Activated CD4-positive, alpha-beta memory T cell treated with anti-CD3 and anti-CD28 coated beads for 36 hours (primary cell): ENCODE results near the gene TRA2A. TPM values are rescaled to one million over a fixed set of nuclear protein-coding genes. Genes with fewer than 3 reads are reported as not detected.

ENCODE experiments used
- CTCF ChIA-PET: fragments of 350-600 bp; sonication (Branson Sonifier 250); formaldehyde crosslinking; loops from one replicate; lab custom pipeline; 2021; ENCODE audit warnings: antibody characterized with exemption, inconsistent platforms; lab: Charles Lee
- POLR2A ChIA-PET: fragments of 350-600 bp; sonication (Branson Sonifier 250); formaldehyde crosslinking; loops from one replicate; lab custom pipeline; 2021; ENCODE audit warnings: antibody characterized with exemption; lab: Charles Lee
- DNase-seq: peaks from one replicate; pipeline ENCODE4 v3.0.0-alpha.2; 2020
- H3K27ac Mint-ChIP-seq: one replicate; pipeline ENCODE4 v1.8.0; 2021; ENCODE audit warnings: mixed read lengths
- H3K27me3 Mint-ChIP-seq: one replicate; pipeline ENCODE4 v1.8.0; 2021; ENCODE audit warnings: mixed read lengths
- H3K36me3 Mint-ChIP-seq: one replicate; pipeline ENCODE4 v1.8.0; 2021; ENCODE audit warnings: mixed read lengths
- H3K4me1 Mint-ChIP-seq: one replicate; pipeline ENCODE4 v1.8.0; 2021; ENCODE audit warnings: low read depth, mixed read lengths
- H3K4me3 Mint-ChIP-seq: one replicate; pipeline ENCODE4 v1.8.0; 2021; ENCODE audit warnings: mild to moderate bottlenecking, mixed read lengths
- H3K9me3 Mint-ChIP-seq: one replicate; pipeline ENCODE4 v1.8.0; 2021; ENCODE audit warnings: mixed read lengths
- intact Hi-C: fragments of 100-400 bp; cut with micrococcal nuclease; formaldehyde crosslinking; loops from one replicate; pipeline ENCODE4 v1.15.1; 2023
- total RNA-seq, 2 experiments: library from RNA; stranded (reverse); gene quantifications; one replicate each; pipeline ENCODE4 v1.2.3, GENCODE V29; 2021

The TRA2A gene
- total RNA-seq, 2 experiments from 2014 or later: 75.4 to 77.8 TPM

- Mint-ChIP-seq H3K27ac (no peak overlapping the region), H3K4me1 (peaks cover 21% of the 10 kb centered on the region), H3K4me3 (no peak overlapping the region), H3K36me3 (peaks cover 2% of the 10 kb centered on the region), H3K9me3 (no peaks in the 10 kb centered on the region), H3K27me3 (peaks cover 54% of the 10 kb centered on the region)
- intact Hi-C loops: loop anchor here (2.0 kb wide), 2 partner anchors 103 to 295 kb away; no protein-coding TSS in a partner anchor
- POLR2A ChIA-PET: no interaction called here
- CTCF ChIA-PET: no interaction called here
- no peak for DNase-seq
These were observed 56.3 kb downstream of the TRA2A start for GRCh38 chr7:23475576-23475839.

DNA sequence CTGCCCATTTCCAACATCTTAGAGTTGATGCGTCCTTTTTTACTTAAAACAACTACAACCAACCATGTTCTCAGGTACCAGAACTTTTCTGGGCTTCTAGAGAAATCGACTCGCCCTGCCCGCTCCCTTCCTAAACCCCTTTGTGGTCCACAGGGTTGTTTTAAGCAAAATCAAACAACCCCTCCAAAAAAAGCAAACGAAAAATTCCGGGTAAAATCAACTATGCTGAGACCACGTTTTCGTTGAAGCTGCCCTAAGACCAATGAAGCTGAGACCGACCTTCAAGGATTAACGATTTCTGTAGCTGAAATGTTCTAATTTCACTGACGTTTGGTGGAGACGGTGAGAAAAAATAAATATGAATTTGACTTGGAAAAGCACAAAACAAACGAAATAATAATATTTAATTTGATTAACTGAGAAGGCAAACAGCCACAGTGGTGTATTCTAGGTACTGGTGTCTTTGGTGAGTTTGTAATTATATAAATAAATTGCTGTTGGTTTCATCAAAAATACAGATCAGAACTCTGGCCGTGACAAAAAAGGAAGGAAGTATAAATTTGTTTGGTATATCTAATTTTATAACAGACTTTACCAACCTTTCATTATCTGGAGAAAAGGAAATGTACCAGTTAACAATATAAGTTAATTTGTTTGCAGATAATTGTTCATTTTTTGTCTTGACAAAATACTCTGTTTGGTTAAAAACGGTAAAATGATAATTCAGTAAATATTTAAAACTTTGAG, 56.8 kb downstream of the TRA2A start:
- Mint-ChIP-seq H3K36me3 (peaks cover 2% of the 10 kb centered on the region), H3K4me3 (peak overlapping the region; percentile 63), H3K27ac (no peak overlapping the region), H3K4me1 (peaks cover 26% of the 10 kb centered on the region), H3K27me3 (peaks cover 57% of the 10 kb centered on the region), H3K9me3 (no peaks in the 10 kb centered on the region)
- intact Hi-C loops: loop anchor here (2.0 to 5.0 kb wide), 3 partner anchors 102 to 294 kb away; partner anchors contain the start of gene CCDC126
- POLR2A ChIA-PET: no interaction called here
- CTCF ChIA-PET: interaction anchor here (0.7 kb wide), 1 partner anchor 202 kb away, joined by 4 read pairs; no protein-coding TSS in a partner anchor
- no peak for DNase-seq

DNA sequence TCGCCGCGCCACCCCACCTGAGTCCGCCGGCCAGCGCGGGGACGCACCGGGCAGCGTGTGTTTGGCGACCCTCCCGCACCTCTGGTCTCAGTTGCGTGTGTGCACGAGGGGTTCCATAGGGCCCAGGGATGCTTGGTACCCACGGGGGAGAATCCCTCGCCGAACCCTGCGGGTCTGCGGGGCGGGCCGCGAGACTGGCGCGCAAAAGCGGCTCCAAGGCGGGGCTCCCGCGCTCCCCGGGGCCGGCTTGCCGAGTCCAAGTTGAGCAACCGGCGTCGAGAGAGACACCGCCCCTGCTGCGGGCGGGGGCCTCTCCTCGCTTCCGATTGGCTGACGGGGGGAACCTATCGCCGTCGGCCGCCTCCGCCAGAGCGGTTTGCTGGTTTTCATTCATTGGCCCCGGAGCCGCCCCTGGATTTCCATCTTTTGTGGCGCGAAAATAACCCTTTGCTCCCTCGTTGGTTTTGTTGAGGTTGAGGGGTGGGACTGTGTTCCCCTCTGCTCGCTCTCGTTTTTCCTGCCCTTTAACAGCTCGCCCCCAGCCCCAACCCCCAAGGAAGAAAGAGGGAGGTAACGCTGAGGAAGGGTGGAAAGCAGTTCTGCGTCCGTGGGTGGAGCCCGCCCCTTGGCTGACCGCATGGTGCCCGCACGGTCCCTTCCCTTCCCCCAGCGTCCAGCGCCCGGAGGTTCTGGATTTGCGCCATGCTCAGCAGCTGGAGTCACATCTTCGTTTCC, 57.5 kb downstream of the TRA2A start:
- ChIA-PET POLR2A (interaction anchor here (0.5 kb wide), 1 partner anchor 61 kb away, joined by 3 read pairs; no protein-coding TSS in a partner anchor), CTCF (interaction anchor here (0.7 to 2.0 kb wide), 2 partner anchors 201 kb away, joined by 4 to 10 read pairs; no protein-coding TSS in a partner anchor)
- no peaks in the 10 kb centered on the region for H3K9me3 Mint-ChIP-seq
- H3K36me3 Mint-ChIP-seq: peaks cover 2% of the 10 kb centered on the region
- DNase-seq: peak; percentile 91
- H3K27me3 Mint-ChIP-seq: peaks cover 60% of the 10 kb centered on the region
- peak overlapping the region; percentile 42 for H3K27ac Mint-ChIP-seq
- intact Hi-C loops: loop anchor here (2.0 to 5.0 kb wide), 3 partner anchors 101 to 293 kb away; partner anchors contain the start of gene CCDC126
- peaks cover 27% of the 10 kb centered on the region for H3K4me1 Mint-ChIP-seq
- H3K4me3 Mint-ChIP-seq: peak overlapping the region; percentile 63

GRCh38 chr7:23473844-23474093, 58.0 kb downstream of the TRA2A start:
- H3K27me3 Mint-ChIP-seq: peaks cover 59% of the 10 kb centered on the region
- ChIA-PET POLR2A (no interaction called here), CTCF (interaction anchor here (1.1 to 2.0 kb wide), 2 partner anchors 197 to 200 kb away, joined by 3 to 10 read pairs; no protein-coding TSS in a partner anchor)
- peaks cover 2% of the 10 kb centered on the region for H3K36me3 Mint-ChIP-seq
- H3K27ac Mint-ChIP-seq: no peak overlapping the region
- H3K4me1 Mint-ChIP-seq: peaks cover 28% of the 10 kb centered on the region
- H3K9me3 Mint-ChIP-seq: no peaks in the 10 kb centered on the region
- H3K4me3 Mint-ChIP-seq: peak overlapping the region; percentile 63
- intact Hi-C loops: loop anchor here (2.0 to 5.0 kb wide), 3 partner anchors 101 to 293 kb away; partner anchors contain the start of gene CCDC126
- DNase-seq: no peak

DNA sequence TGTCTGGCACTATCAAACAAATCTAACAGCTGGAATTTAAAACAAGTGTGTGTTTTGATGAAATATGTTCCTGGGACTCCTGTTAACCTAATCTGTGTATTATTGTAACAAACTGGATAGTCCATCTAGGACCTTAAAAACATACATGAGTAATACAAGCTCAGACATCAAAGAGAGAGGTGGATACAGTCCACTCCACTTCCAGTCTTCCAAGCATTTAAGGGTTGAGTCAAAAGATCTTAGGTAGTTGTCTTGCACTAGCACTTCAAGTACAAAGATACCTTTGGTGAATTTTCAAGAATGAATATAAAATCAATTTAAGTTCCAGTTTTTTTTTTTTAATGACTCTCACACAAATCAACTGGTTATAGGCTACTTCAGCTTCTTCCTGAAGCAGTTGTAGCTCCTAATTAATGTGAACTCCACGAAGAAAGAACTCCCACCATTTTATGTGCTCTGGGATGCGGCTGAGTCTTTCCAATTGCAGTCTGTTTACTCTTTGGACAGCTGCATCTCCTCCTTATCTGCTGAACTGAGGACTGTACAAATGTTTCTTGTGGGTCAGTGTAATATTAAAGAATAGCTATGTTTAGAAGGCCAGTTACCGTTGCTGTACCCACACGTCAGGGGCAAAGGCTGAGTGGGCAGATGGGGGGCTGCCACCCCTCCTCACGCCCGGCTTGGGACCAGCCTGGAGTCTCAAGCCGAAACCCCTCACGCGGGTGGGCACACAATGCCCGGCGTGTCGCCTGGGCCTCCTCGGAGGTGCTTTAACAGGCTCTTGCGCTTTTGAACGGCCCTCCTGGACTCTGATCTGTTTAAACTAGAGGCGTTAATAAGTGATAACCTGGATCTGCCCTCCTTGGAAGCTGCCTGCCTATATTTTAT, 58.6 kb downstream of the TRA2A start:
- Mint-ChIP-seq H3K27ac (no peak overlapping the region), H3K4me3 (peak overlapping the region; percentile 47), H3K4me1 (peaks cover 32% of the 10 kb centered on the region), H3K36me3 (peaks cover 2% of the 10 kb centered on the region), H3K27me3 (peaks cover 58% of the 10 kb centered on the region), H3K9me3 (no peaks in the 10 kb centered on the region)
- intact Hi-C loops: loop anchor here (5.0 kb wide), 1 partner anchor 124 kb away; the partner anchor contains the start of gene CCDC126
- CTCF ChIA-PET: interaction anchor here (0.7 to 2.0 kb wide), 4 partner anchors 10 to 200 kb away, joined by 3 to 11 read pairs (median 7); no protein-coding TSS in a partner anchor
- POLR2A ChIA-PET: interaction anchor here (0.6 kb wide), 1 partner anchor 20 kb away, joined by 4 read pairs; no protein-coding TSS in a partner anchor
- DNase-seq: no peak

DNA sequence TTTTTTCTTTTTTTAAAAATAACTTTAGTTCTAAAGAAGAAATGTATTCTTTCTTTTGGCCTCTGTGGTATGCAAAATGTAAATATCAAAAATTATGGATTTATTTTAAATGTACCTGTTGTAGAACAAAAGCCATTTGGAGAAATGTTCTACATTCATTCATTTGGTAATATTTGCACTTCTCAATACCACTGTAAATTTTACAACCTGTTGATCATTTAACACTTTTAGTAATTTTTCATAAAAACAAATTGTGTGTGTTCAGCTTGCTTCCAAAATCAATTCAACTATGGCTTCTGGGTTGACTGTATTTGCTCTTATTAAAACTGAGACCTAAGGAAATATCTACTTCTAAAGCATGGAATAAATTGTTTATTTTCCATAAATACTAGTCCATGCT, 59.2 kb downstream of the TRA2A start:
- ChIA-PET POLR2A (interaction anchor here (0.6 kb wide), 1 partner anchor 21 kb away, joined by 4 read pairs; no protein-coding TSS in a partner anchor), CTCF (interaction anchor here (0.7 to 2.0 kb wide), 3 partner anchors 9 to 199 kb away, joined by 4 to 11 read pairs (median 10); no protein-coding TSS in a partner anchor)
- no peak for DNase-seq
- peaks cover 38% of the 10 kb centered on the region for H3K4me1 Mint-ChIP-seq
- peaks cover 2% of the 10 kb centered on the region for H3K36me3 Mint-ChIP-seq
- peak overlapping the region; percentile 12 for H3K4me3 Mint-ChIP-seq
- H3K9me3 Mint-ChIP-seq: no peaks in the 10 kb centered on the region
- peaks cover 64% of the 10 kb centered on the region for H3K27me3 Mint-ChIP-seq
- intact Hi-C loops: loop anchor here (5.0 kb wide), 1 partner anchor 125 kb away; the partner anchor contains the start of gene CCDC126
- H3K27ac Mint-ChIP-seq: no peak overlapping the region

DNA sequence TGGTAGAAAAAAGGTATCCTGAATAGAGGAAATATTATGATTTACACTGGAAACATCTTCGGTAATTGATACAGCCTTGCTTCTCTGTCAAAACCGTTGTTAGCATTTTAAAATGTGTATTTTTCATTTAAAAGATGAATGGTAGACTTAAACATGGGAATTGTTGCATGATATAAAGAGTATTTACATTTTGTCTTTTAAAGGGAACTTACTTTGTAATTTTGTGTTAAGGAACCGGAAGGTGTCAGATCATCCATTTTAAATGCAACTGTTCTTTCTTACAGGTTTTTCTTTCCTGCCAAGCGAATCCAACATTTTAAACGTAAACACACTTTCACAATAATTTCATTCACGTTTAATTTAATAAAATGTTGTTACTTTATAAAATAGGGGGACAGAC, 59.7 kb downstream of the TRA2A start:
- H3K27me3 Mint-ChIP-seq: peaks cover 66% of the 10 kb centered on the region
- ChIA-PET POLR2A (no interaction called here), CTCF (interaction anchor here (1.6 to 2.0 kb wide), 2 partner anchors 9 to 199 kb away, joined by 10 to 11 read pairs; no protein-coding TSS in a partner anchor)
- peaks cover 2% of the 10 kb centered on the region for H3K36me3 Mint-ChIP-seq
- no peaks in the 10 kb centered on the region for H3K9me3 Mint-ChIP-seq
- no peak for DNase-seq
- H3K4me3 Mint-ChIP-seq: no peak overlapping the region
- intact Hi-C loops: loop anchor here (5.0 kb wide), 1 partner anchor 125 kb away; the partner anchor contains the start of gene CCDC126
- peaks cover 43% of the 10 kb centered on the region for H3K4me1 Mint-ChIP-seq
- no peak overlapping the region for H3K27ac Mint-ChIP-seq

- peak; percentile 46 for DNase-seq
- CTCF ChIA-PET: no interaction called here
- H3K27ac Mint-ChIP-seq: no peak overlapping the region
- POLR2A ChIA-PET: no interaction called here
- peaks cover 2% of the 10 kb centered on the region for H3K36me3 Mint-ChIP-seq
- peak overlapping the region; percentile 64 for H3K4me3 Mint-ChIP-seq
- no peaks in the 10 kb centered on the region for H3K9me3 Mint-ChIP-seq
- H3K4me1 Mint-ChIP-seq: peaks cover 43% of the 10 kb centered on the region
- intact Hi-C loops: loop anchor here (2.0 to 5.0 kb wide), 2 partner anchors 60 to 126 kb away; partner anchors contain the start of genes CCDC126 and TRA2A
- H3K27me3 Mint-ChIP-seq: peaks cover 61% of the 10 kb centered on the region
These were observed 60.5 kb downstream of the TRA2A start for GRCh38 chr7:23471106-23471859.

GRCh38 chr7:23470330-23471105, 61.3 kb downstream of the TRA2A start, which contains the start of gene IGF2BP3:
IGF2BP3 (minus strand) TSS chr7:23470491; CDS start chr7:23470110, 381 bp downstream.
- ChIA-PET CTCF (interaction anchor here (0.7 to 1.4 kb wide), 3 partner anchors 112 to 194 kb away, joined by 3 to 9 read pairs (median 3); no protein-coding TSS in a partner anchor), POLR2A (no interaction called here)
- peaks cover 43% of the 10 kb centered on the region for H3K4me1 Mint-ChIP-seq
- peak; percentile 44 for DNase-seq
- H3K9me3 Mint-ChIP-seq: no peaks in the 10 kb centered on the region
- H3K4me3 Mint-ChIP-seq: peak within 1 kb of the TSS; percentile 64
- intact Hi-C loops: loop anchor here (2.0 to 5.0 kb wide), 2 partner anchors 60 to 127 kb away; partner anchors contain the start of genes CCDC126 and TRA2A
- H3K27ac Mint-ChIP-seq: no peak within 1 kb of the TSS
- peaks cover 62% of the 10 kb centered on the region for H3K27me3 Mint-ChIP-seq
- peaks cover 2% of the 10 kb centered on the region for H3K36me3 Mint-ChIP-seq

- POLR2A ChIA-PET: no interaction called here
- H3K9me3 Mint-ChIP-seq: no peaks in the 10 kb centered on the region
- CTCF ChIA-PET: interaction anchor here (0.7 to 1.4 kb wide), 3 partner anchors 112 to 193 kb away, joined by 3 to 9 read pairs (median 3); no protein-coding TSS in a partner anchor
- H3K27ac Mint-ChIP-seq: no peak overlapping the region
- peaks cover 2% of the 10 kb centered on the region for H3K36me3 Mint-ChIP-seq
- DNase-seq: peak; percentile 15
- peaks cover 42% of the 10 kb centered on the region for H3K4me1 Mint-ChIP-seq
- intact Hi-C loops: loop anchor here (2.0 to 5.0 kb wide), 3 partner anchors 61 to 171 kb away; partner anchors contain the start of genes CCDC126, MALSU1 and TRA2A
- peak overlapping the region; percentile 64 for H3K4me3 Mint-ChIP-seq
- peaks cover 65% of the 10 kb centered on the region for H3K27me3 Mint-ChIP-seq
These were observed 61.9 kb downstream of the TRA2A start for GRCh38 chr7:23469961-23470250.
